Peyer's patch (tissue), 4 donors: Measurements from ENCODE around the gene HHAT.

ENCODE experiments used
- CTCF ChIP-seq, 6 experiments: fragments of 450-650 bp in 4 of 6; fragments of 200-600 bp in 2 of 6; sonication (generic) in 1 of 6; IDR thresholded peaks; one replicate each; pipeline ENCODE4 v1.5.1; 2017 to 2019; ENCODE audit warnings: antibody characterized with exemption in 6 of 6, mild to moderate bottlenecking in 3 of 6, moderate library complexity in 1 of 6
- POLR2A ChIP-seq, 2 donors: fragments of 450-650 bp; IDR thresholded peaks; one replicate each; pipeline ENCODE4 v1.5.1; 2017; ENCODE audit warnings: antibody characterized with exemption in 2 of 2, mild to moderate bottlenecking in 2 of 2, moderate library complexity in 2 of 2

DNA sequence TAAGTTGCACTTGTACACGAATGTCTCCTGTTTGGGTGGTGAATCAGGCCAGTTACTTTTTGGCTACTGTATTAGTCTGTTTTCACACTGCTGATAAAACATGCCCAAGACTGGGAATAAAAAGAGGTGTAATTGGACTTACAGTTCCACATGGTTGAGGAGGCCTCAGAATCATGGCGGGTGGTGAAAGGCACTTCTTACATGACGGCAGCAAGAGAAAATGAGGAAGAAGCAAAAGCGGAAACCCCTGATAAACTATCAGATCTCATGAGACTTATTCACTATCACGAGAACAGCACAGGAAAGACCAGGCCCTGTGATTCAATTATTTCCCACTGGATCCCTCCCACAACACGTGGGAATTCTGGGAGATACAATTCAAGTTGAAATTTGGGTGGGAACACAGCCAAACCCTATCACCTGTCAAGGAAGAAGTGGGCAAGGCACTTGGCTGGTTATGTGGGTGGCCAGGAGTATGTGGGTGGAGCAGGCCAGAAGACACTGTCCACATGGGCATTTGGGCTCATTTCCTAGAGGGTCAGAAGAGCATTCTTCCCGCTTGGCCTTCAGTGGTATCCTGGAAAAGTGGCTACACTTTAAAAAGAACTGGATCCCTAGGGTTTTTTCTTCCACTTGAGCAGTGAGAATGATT is 228.8 kb downstream of the HHAT start:
- TF ChIP-seq CTCF (IDR thresholded peaks at IDR 0.05) (no peak), POLR2A (IDR thresholded peaks at IDR 0.05) (no peak)
